DOHH2 (cell line): Measurements from ENCODE around the gene COP1.

ENCODE experiments used
- CTCF ChIP-seq: fragments of 200-600 bp; sonication (generic); IDR thresholded peaks from one replicate; pipeline ENCODE4 v1.5.1; 2014; ENCODE audit warnings: antibody characterized with exemption, mild to moderate bottlenecking, low read depth, low read length; ENCODE audit not compliant: poor library complexity, severe bottlenecking
- EZH2phosphoT487 ChIP-seq: fragments of 200-600 bp; sonication (generic); IDR thresholded peaks from 2 replicates; pipeline ENCODE4 v1.6.1; 2017; ENCODE audit warnings: borderline replicate concordance, mild to moderate bottlenecking, antibody characterized with exemption, low read length, moderate library complexity, mixed read lengths

DNA sequence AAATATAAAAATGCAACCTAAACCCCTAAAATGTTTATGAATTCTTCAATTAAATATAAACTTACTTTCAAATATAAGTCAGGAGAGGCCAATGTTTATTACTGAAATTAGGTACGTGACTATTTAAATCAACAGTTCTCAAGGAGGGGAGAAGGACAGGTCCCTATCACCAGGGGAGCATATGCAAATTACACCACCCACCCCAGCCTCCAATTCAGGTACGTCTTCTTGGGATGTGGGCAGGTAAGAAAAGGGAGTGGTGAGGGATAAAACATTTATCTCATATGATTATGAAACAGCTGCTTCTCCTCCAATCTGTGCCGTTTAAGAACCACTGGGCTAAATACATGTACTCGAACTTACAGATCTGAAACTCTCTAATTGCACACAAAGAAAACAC lies 3.4 kb downstream of the COP1 start:
- TF ChIP-seq CTCF (no peak), EZH2phosphoT487 (no peak)
